Peyer's patch (tissue), 4 donors: ENCODE measurements around the gene STARD3NL.

ENCODE experiments used
- POLR2A ChIP-seq, 2 donors: fragments of 450-650 bp; IDR thresholded peaks; one replicate each; pipeline ENCODE4 v1.5.1; 2017; ENCODE audit warnings: antibody characterized with exemption in 2 of 2, mild to moderate bottlenecking in 2 of 2, moderate library complexity in 2 of 2
- TF ChIP-seq, protein P1 (sequence below), 6 experiments: fragments of 450-650 bp in 4 of 6; fragments of 200-600 bp in 2 of 6; sonication (generic) in 1 of 6; IDR thresholded peaks; one replicate each; pipeline ENCODE4 v1.5.1; 2017 to 2019; ENCODE audit warnings: antibody characterized with exemption in 6 of 6, mild to moderate bottlenecking in 3 of 6, moderate library complexity in 1 of 6

DNA sequence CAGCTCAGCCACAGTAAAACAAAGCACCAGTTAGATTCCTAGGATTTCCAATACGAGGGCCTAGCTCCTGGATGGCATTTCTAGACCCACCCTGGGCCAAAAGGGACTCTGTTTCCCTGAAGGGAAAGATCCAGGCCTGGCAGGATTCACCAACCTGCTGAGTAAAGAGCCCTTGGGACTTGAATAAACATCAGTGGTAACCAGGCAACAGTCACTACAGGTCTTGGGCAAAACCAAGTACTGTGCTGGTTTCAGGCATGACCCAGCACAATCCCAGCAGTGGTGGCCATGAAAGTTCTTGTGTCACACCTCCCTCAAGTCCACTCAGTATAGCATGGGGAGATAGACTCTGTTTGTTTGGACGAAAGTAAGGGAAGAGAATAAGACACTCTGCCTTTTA, 31.0 kb upstream of the STARD3NL start:
- TF ChIP-seq POLR2A (IDR thresholded peaks at IDR 0.05), result no peak
- TF ChIP-seq, protein P1, sequence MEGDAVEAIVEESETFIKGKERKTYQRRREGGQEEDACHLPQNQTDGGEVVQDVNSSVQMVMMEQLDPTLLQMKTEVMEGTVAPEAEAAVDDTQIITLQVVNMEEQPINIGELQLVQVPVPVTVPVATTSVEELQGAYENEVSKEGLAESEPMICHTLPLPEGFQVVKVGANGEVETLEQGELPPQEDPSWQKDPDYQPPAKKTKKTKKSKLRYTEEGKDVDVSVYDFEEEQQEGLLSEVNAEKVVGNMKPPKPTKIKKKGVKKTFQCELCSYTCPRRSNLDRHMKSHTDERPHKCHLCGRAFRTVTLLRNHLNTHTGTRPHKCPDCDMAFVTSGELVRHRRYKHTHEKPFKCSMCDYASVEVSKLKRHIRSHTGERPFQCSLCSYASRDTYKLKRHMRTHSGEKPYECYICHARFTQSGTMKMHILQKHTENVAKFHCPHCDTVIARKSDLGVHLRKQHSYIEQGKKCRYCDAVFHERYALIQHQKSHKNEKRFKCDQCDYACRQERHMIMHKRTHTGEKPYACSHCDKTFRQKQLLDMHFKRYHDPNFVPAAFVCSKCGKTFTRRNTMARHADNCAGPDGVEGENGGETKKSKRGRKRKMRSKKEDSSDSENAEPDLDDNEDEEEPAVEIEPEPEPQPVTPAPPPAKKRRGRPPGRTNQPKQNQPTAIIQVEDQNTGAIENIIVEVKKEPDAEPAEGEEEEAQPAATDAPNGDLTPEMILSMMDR (IDR thresholded peaks at IDR 0.05), result no peak
